Cardiac muscle cell (in vitro differentiated cells and primary cell): ENCODE data around the gene AUTS2. TPM values are rescaled to one million over a fixed set of nuclear protein-coding genes. Genes with fewer than 3 reads are reported as not detected.

ENCODE experiments used
- DNase-seq, 2 donors: peaks; one replicate each; pipeline versions ENCODE4 v3.0.0 to v3.0.0-alpha.2; 2010 to 2017; ENCODE audit warnings: low read depth in 1 of 2, low spot score in 1 of 2
- H3K27ac ChIP-seq: fragments of 200-600 bp; sonication (generic); 2 replicates; pipeline ENCODE4 v1.5.1; 2016
- H3K27me3 ChIP-seq: fragments of 200-600 bp; sonication (generic); 2 replicates; pipeline ENCODE4 v1.6.0; 2016; ENCODE audit warnings: control low read depth
- H3K36me3 ChIP-seq: fragments of 200-600 bp; sonication (generic); 2 replicates; pipeline ENCODE4 v1.5.1; 2016; ENCODE audit warnings: control low read depth
- H3K4me1 ChIP-seq: fragments of 200-600 bp; sonication (generic); 2 replicates; pipeline ENCODE4 v1.8.1; 2017; ENCODE audit warnings: low read depth, mild to moderate bottlenecking, mixed run types
- H3K4me3 ChIP-seq: fragments of 200-600 bp; sonication (generic); 2 replicates; pipeline ENCODE4 v1.5.1; 2016; ENCODE audit warnings: mild to moderate bottlenecking
- H3K9me3 ChIP-seq: fragments of 200-600 bp; sonication (generic); 2 replicates; pipeline ENCODE4 v1.5.1; 2017; ENCODE audit warnings: low read depth, mild to moderate bottlenecking, control low read depth
- CTCF ChIP-seq: IDR thresholded peaks from 2 replicates; pipeline ENCODE4 v1.5.1; 2012; ENCODE audit warnings: low read depth, mild to moderate bottlenecking, low read length
- polyA plus RNA-seq: library from polyadenylated mRNA; unstranded; fragments of >200 nt; fragmentation: Nextera tagmentation; extraction: Ambion mirVana; gene quantifications from 2 replicates; pipeline ENCODE4 v1.2.1, GENCODE V29; 2016
- total RNA-seq: library from RNA; depleted of rRNA; stranded (reverse); fragments of >200 nt; gene quantifications from 2 replicates; pipeline ENCODE4 v1.2.3, GENCODE V29; 2016

The AUTS2 gene
- total and polyA plus RNA-seq, 2 experiments from 2014 or later: 41.0 to 45.5 TPM

- Histone ChIP-seq H3K36me3 (no peaks in the 10 kb centered on the region), H3K4me3 (no peak overlapping the region)
Measured at GRCh38 chr7:70497793-70498192, 899.5 kb downstream of the AUTS2 start.

GRCh38 chr7:70498232-70498992 lies 900.1 kb downstream of the AUTS2 start:
- no peaks in the 10 kb centered on the region for H3K27me3 ChIP-seq
- no peak for TF ChIP-seq CTCF

More at GRCh38 chr7:70497793-70498192, 899.5 kb downstream of the AUTS2 start:
- Histone ChIP-seq H3K9me3 (no peaks in the 10 kb centered on the region), H3K27me3 (no peaks in the 10 kb centered on the region), H3K4me1 (peaks cover 15% of the 10 kb centered on the region), H3K27ac (no peak overlapping the region)
- no peak for TF ChIP-seq CTCF
- DNase-seq: no peak

GRCh38 chr7:70500261-70500660 lies 902.0 kb downstream of the AUTS2 start:
- peaks cover 18% of the 10 kb centered on the region for H3K4me1 ChIP-seq
- no peak overlapping the region for H3K4me3 ChIP-seq
- no peak for DNase-seq
- TF ChIP-seq CTCF: no peak
- H3K27ac ChIP-seq: no peak overlapping the region
- no peaks in the 10 kb centered on the region for H3K27me3 ChIP-seq
- H3K9me3 ChIP-seq: no peaks in the 10 kb centered on the region
- H3K36me3 ChIP-seq: no peaks in the 10 kb centered on the region

More at GRCh38 chr7:70498232-70498992, 900.1 kb downstream of the AUTS2 start:
- H3K36me3 ChIP-seq: no peaks in the 10 kb centered on the region
- peaks cover 9% of the 10 kb centered on the region for H3K4me1 ChIP-seq
- H3K4me3 ChIP-seq: no peak overlapping the region
- H3K9me3 ChIP-seq: no peaks in the 10 kb centered on the region
- no peak overlapping the region for H3K27ac ChIP-seq
- DNase-seq: no peak

GRCh38 chr7:70502117-70502863 lies 904.0 kb downstream of the AUTS2 start:
- H3K4me1 ChIP-seq: peaks cover 24% of the 10 kb centered on the region
- no peak overlapping the region for H3K27ac ChIP-seq
- H3K36me3 ChIP-seq: no peaks in the 10 kb centered on the region
- H3K9me3 ChIP-seq: no peaks in the 10 kb centered on the region
- TF ChIP-seq CTCF: no peak
- H3K4me3 ChIP-seq: no peak overlapping the region
- H3K27me3 ChIP-seq: no peaks in the 10 kb centered on the region
- no peak for DNase-seq

- Histone ChIP-seq H3K27ac (no peak overlapping the region), H3K36me3 (no peaks in the 10 kb centered on the region), H3K4me3 (no peak overlapping the region), H3K4me1 (peaks cover 24% of the 10 kb centered on the region), H3K27me3 (no peaks in the 10 kb centered on the region), H3K9me3 (no peaks in the 10 kb centered on the region)
- DNase-seq: peak in 1 of 2 donors; percentile 34
- no peak for TF ChIP-seq CTCF
Measured at GRCh38 chr7:70504254-70504653, 906.0 kb downstream of the AUTS2 start.
